Ovary (tissue), 9 donors: Measurements from ENCODE around the gene CARS2. TPM values are rescaled to one million over a fixed set of nuclear protein-coding genes. Genes with fewer than 3 reads are reported as not detected.

Source experiments
- DNase-seq, 5 donors: peaks; one replicate each; pipeline ENCODE4 v3.0.0-alpha.2; 2019 to 2020
- H3K27ac ChIP-seq, 2 donors: fragments of 200-600 bp; one replicate each; pipeline versions ENCODE4 v1.5.1 to v1.8.0; 2019 to 2022
- H3K27me3 ChIP-seq: fragments of 200-600 bp; one replicate; pipeline ENCODE4 v1.8.0; 2022
- H3K36me3 ChIP-seq: fragments of 200-600 bp; sonication (generic); one replicate; pipeline ENCODE4 v1.5.1; 2019
- H3K4me1 ChIP-seq: one replicate; pipeline ENCODE4 v1.8.1; 2013; ENCODE audit warnings: mild to moderate bottlenecking, moderate library complexity; ENCODE audit not compliant: insufficient read depth
- H3K4me3 ChIP-seq: fragments of 200-600 bp; sonication (generic); one replicate; pipeline ENCODE4 v1.5.1; 2017
- H3K9me3 ChIP-seq, 2 donors: fragments of 200-600 bp in 1 of 2; sonication (generic) in 1 of 2; one replicate each; pipeline versions ENCODE4 v1.5.1 to v1.8.1; 2013 to 2019; ENCODE audit warnings: mild to moderate bottlenecking in 1 of 2, moderate library complexity in 1 of 2
- CTCF ChIP-seq, 3 donors: fragments of 450-650 bp in 2 of 3; fragments of 200-600 bp in 1 of 3; IDR thresholded peaks; one replicate each; pipeline versions ENCODE4 v1.5.1 to v1.8.0; 2016 to 2022; ENCODE audit warnings: antibody characterized with exemption in 3 of 3, mild to moderate bottlenecking in 1 of 3
- EP300 ChIP-seq: sonication (generic); formaldehyde crosslinking; IDR thresholded peaks from one replicate; pipeline ENCODE4 v1.6.1; 2017; ENCODE audit warnings: antibody characterized with exemption
- POLR2A ChIP-seq: fragments of 450-650 bp; IDR thresholded peaks from one replicate; pipeline ENCODE4 v1.6.1; 2017; ENCODE audit warnings: antibody characterized with exemption, mild to moderate bottlenecking, moderate library complexity
- WGBS, 3 donors: extraction: QIAGEN DNeasy Blood & Tissue Kit in 1 of 3; methylation state at CpG; one replicate each; pipeline versions ENCODE4 v1.1.5 to v1.1.7; 2013 to 2017; 5-methylcytosine and 5-hydroxymethylcytosine counted together
- intact Hi-C, 4 donors: fragments of 100-400 bp; cut with DNase I; formaldehyde crosslinking; loops; one replicate each; pipeline versions ENCODE4 v1.11.0 to v1.15.1; 2022 to 2023
- polyA plus RNA-seq, 2 donors: library from polyadenylated mRNA; stranded (reverse); fragments of 200-250 nt in 1 of 2; fragments of 350-450 nt in 1 of 2; fragmentation: Illumina TruSeq in 1 of 2; extraction: RNeasy Lipid Tissue Mini Kit (QIAGEN cat#74804) in 1 of 2; gene quantifications; one replicate each; pipeline ENCODE4 v1.2.3, GENCODE V29; 2013 to 2014
- total RNA-seq, 7 donors: library from RNA; depleted of rRNA in 2 of 7; stranded (reverse); fragments of >200 nt in 2 of 7; fragmentation: NEBNext Ultra II Directional in 3 of 7; extraction: Animal tissue kit (Norgen Biotek cat#: 25700) in 3 of 7; gene quantifications; one replicate each; pipeline versions ENCODE4 v1.1.0 to v1.2.4, GENCODE V29; 2016 to 2023
- donor health status: DM: no; HTN: no; CAD: no; lungs with moderate emphysema.
- donor health status: DM: no; HTN: no; CAD: no.
- donor health status: Bipolar disorder and iron deficiency.
- donor health status: DM: yes; HTN: yes; CAD: no.
- donor health status: DM: no; HTN: no; CAD: no.
- donor health status: DM: yes; HTN: yes; CAD: no.

CARS2 gene
- total and polyA plus RNA-seq, 9 donors, result 34.1 to 65.2 (median 44.3) TPM

GRCh38 chr13:110638814-110639806 lies 66.8 kb downstream of the CARS2 start:
- Histone ChIP-seq H3K9me3 (no peaks in the 10 kb centered on the region), H3K27ac (no peak overlapping the region), H3K4me1 (peaks cover 5% of the 10 kb centered on the region), H3K4me3 (no peak overlapping the region), H3K27me3 (no peaks in the 10 kb centered on the region), H3K36me3 (no peaks in the 10 kb centered on the region)
- WGBS, 3 donors, result 92 to 93% (median 92%) methylated on average over 39 of the region's 39 CpGs
- DNase-seq, result no peak
- intact Hi-C loops, result loop anchor here in 1 of 4 donors (10.0 kb wide), 1 partner anchor 66 kb away; the partner anchor contains the start of gene CARS2
- TF ChIP-seq CTCF (IDR thresholded peaks at IDR 0.05) (no peak), EP300 (no peak), POLR2A (no peak)

- Histone ChIP-seq H3K9me3 (no peaks in the 10 kb centered on the region), H3K27ac (no peak overlapping the region), H3K36me3 (no peaks in the 10 kb centered on the region), H3K4me3 (no peak overlapping the region), H3K4me1 (peaks cover 5% of the 10 kb centered on the region), H3K27me3 (no peaks in the 10 kb centered on the region)
- DNase-seq, result no peak
- no peak for TF ChIP-seq POLR2A
- TF ChIP-seq CTCF (IDR thresholded peaks at IDR 0.05), result no peak
- TF ChIP-seq EP300, result no peak
- intact Hi-C loops, result loop anchor here in 1 of 4 donors (10.0 kb wide), 1 partner anchor 67 kb away; the partner anchor contains the start of gene CARS2
- WGBS, 3 donors, result 86 to 88% (median 87%) methylated on average over 23 of the region's 23 CpGs
Observed at GRCh38 chr13:110638257-110638656, 67.7 kb downstream of the CARS2 start.

- no peak for DNase-seq
- intact Hi-C loops, result loop anchor here in 1 of 4 donors (10.0 kb wide), 1 partner anchor 67 kb away; the partner anchor contains the start of gene CARS2
- Histone ChIP-seq H3K27me3 (no peaks in the 10 kb centered on the region), H3K27ac (no peak overlapping the region), H3K4me1 (peaks cover 5% of the 10 kb centered on the region), H3K4me3 (no peak overlapping the region), H3K9me3 (no peaks in the 10 kb centered on the region), H3K36me3 (no peaks in the 10 kb centered on the region)
- WGBS, 3 donors, result 76 to 87% (median 76%) methylated on average over 6 of the region's 6 CpGs
- no peak for TF ChIP-seq EP300
- TF ChIP-seq CTCF (IDR thresholded peaks at IDR 0.05), result no peak
- no peak for TF ChIP-seq POLR2A
Observed at GRCh38 chr13:110637747-110638146, 68.2 kb downstream of the CARS2 start.

- Histone ChIP-seq H3K27me3 (no peaks in the 10 kb centered on the region), H3K27ac (no peak overlapping the region), H3K4me1 (peaks cover 5% of the 10 kb centered on the region), H3K36me3 (no peaks in the 10 kb centered on the region), H3K4me3 (no peak overlapping the region), H3K9me3 (no peaks in the 10 kb centered on the region)
- DNase-seq, result no peak
- no peak for TF ChIP-seq EP300
- no peak for TF ChIP-seq CTCF (IDR thresholded peaks at IDR 0.05)
- TF ChIP-seq POLR2A, result no peak
- intact Hi-C loops, result loop anchor here in 1 of 4 donors (10.0 kb wide), 1 partner anchor 68 kb away; the partner anchor contains the start of gene CARS2
- 87 to 92% (median 89%) methylated on average over 6 of the region's 6 CpGs for WGBS, 3 donors
Observed at GRCh38 chr13:110637275-110637674, 68.6 kb downstream of the CARS2 start.
